Pancreas (tissue), 10 donors: ENCODE data around the gene IL2RA. TPM values are rescaled to one million over a fixed set of nuclear protein-coding genes. Genes with fewer than 3 reads are reported as not detected.

Experiments
- ATAC-seq, 4 donors: fragments of 200-7000 bp; cut with Tn5 transposase; one replicate each; pipeline versions ENCODE4 v1.8.0 to v1.9.1; 2020; ENCODE audit warnings: mild to moderate bottlenecking in 4 of 4, moderate library complexity in 4 of 4
- DNase-seq, 6 donors: peaks; one replicate each; pipeline ENCODE4 v3.0.0-alpha.2; 2020
- FAIRE-seq: peaks from 2 replicates; lab custom pipeline; 2012; peaks lifted over from hg19 to GRCh38; lab: Jason Lieb, UNC
- H3K27ac ChIP-seq, 4 donors: fragments of 200-600 bp; sonication (generic); 1 replicate in 3 of 4; 2 replicates in 1 of 4; pipeline versions ENCODE4 v1.5.0 to v1.8.0; 2020
- H3K27me3 ChIP-seq, 4 donors: fragments of 200-600 bp; one replicate each; pipeline ENCODE4 v1.8.0; 2021
- H3K36me3 ChIP-seq, 3 donors: fragments of 200-600 bp; sonication (generic) in 1 of 3; one replicate each; pipeline versions ENCODE4 v1.5.0 to v1.8.0; 2020 to 2021
- H3K4me1 ChIP-seq, 3 donors: fragments of 200-600 bp; one replicate each; pipeline ENCODE4 v1.8.0; 2021
- H3K4me3 ChIP-seq, 4 donors: fragments of 200-600 bp; sonication (generic) in 2 of 4; one replicate each; pipeline versions ENCODE4 v1.5.0 to v1.8.0; 2020 to 2021
- H3K9me3 ChIP-seq, 4 donors: fragments of 200-600 bp; one replicate each; pipeline ENCODE4 v1.8.0; 2021
- CTCF ChIP-seq, 4 donors: fragments of 200-600 bp; sonication (generic) in 3 of 4; IDR thresholded peaks; one replicate each; pipeline versions ENCODE4 v1.5.0 to v1.8.0; 2021; ENCODE audit warnings: antibody characterized with exemption in 4 of 4
- WGBS, 2 donors: extraction: QIAGEN DNeasy Blood & Tissue Kit; methylation state at CpG; one replicate each; pipeline ENCODE4 v1.1.7; 2013; 5-methylcytosine and 5-hydroxymethylcytosine counted together
- intact Hi-C, 3 donors: fragments of 100-400 bp; cut with DNase I; formaldehyde crosslinking; loops; one replicate each; pipeline versions ENCODE4 v1.11.1 to v1.14.2; 2022
- polyA plus RNA-seq, 2 donors: library from polyadenylated mRNA; stranded (reverse); fragments of 200-250 nt; gene quantifications; one replicate each; pipeline ENCODE4 v1.2.3, GENCODE V29; 2013
- total RNA-seq, 6 donors: library from RNA; stranded (reverse); fragmentation: NEBNext Ultra II Directional in 4 of 6; extraction: Animal tissue kit (Norgen Biotek cat#: 25700) in 4 of 6; gene quantifications; one replicate each; pipeline versions ENCODE4 v1.2.1 to v1.2.4, GENCODE V29; 2021 to 2023
- donor health status: healthy with polysubstance abuse.
- donor health status: DM: no; HTN: no; CAD: no; lungs with moderate emphysema.
- donor health status: DM: no; HTN: no; CAD: no.
- donor health status: control.
- donor health status: control.
- donor health status: Bipolar disorder and iron deficiency.
- donor health status: DM: yes; HTN: yes; CAD: no.
- donor health status: DM: no; HTN: no; CAD: no.
- donor health status: DM: no; HTN: no; CAD: no.
- donor health status: DM: yes; HTN: yes; CAD: no.

IL2RA gene
- total and polyA plus RNA-seq, 8 donors = 0.11 to 1.1 (median 0.26) TPM; not detected in 2

DNA sequence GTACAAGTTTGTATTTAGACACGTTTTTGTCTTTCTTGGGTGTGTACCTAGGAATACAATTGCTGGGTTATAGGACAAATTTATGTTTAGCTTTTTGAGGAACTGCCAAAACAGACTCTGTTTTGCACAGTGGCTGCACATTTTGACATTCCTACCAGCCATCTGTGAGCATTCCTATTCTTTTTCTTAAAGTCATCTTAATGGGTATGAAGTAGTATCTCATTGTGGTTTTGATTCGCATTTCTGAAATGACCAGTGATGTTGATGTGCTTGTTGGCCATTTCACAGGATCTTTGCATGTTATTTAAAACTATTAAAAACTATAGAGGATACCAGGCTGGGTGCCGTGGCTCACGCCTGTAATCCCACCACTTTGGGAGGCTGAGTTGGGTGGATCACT lies 52.2 kb downstream of the IL2RA start:
- no peaks in the 10 kb centered on the region for H3K36me3 ChIP-seq
- H3K4me1 ChIP-seq = peaks cover 0 to 8% (median 0%) of the 10 kb centered on the region in 3 donors
- FAIRE-seq (no peak), DNase-seq (no peak), ATAC-seq (no peak)
- no peaks in the 10 kb centered on the region for H3K9me3 ChIP-seq
- intact Hi-C loops = loop anchor here in 1 of 3 donors (10.0 kb wide), 2 partner anchors 65 kb away; no protein-coding TSS in a partner anchor
- WGBS, 2 donors = 62 to 81% methylated on average over 4 of the region's 4 CpGs
- H3K27ac ChIP-seq = peak overlapping the region in 1 of 4 donors; percentile 61
- no peak for TF ChIP-seq CTCF (IDR thresholded peaks at IDR 0.05)
- no peaks in the 10 kb centered on the region for H3K27me3 ChIP-seq
- H3K4me3 ChIP-seq = no peak overlapping the region

- ATAC-seq = peak in 3 of 4 donors; percentile 70 to 82 (median 73)
- intact Hi-C loops = no loop called here
- Histone ChIP-seq H3K27me3 (no peaks in the 10 kb centered on the region), H3K36me3 (no peaks in the 10 kb centered on the region), H3K9me3 (no peaks in the 10 kb centered on the region), H3K4me1 (peaks cover 0 to 8% (median 0%) of the 10 kb centered on the region in 3 donors), H3K27ac (peak overlapping the region in 2 of 4 donors; percentile 58 to 61), H3K4me3 (peak overlapping the region in 2 of 4 donors; percentile 16 to 17)
- WGBS, 2 donors = 31 to 33% methylated on average over 2 of the region's 2 CpGs
- no peak for TF ChIP-seq CTCF (IDR thresholded peaks at IDR 0.05)
- FAIRE-seq = no peak
- DNase-seq = no peak
Measured at GRCh38 chr10:6009150-6009549, 53.0 kb downstream of the IL2RA start.

GRCh38 chr10:6008497-6009142 lies 53.5 kb downstream of the IL2RA start:
- ATAC-seq = peak in 3 of 4 donors; percentile 40 to 56 (median 45)

DNA sequence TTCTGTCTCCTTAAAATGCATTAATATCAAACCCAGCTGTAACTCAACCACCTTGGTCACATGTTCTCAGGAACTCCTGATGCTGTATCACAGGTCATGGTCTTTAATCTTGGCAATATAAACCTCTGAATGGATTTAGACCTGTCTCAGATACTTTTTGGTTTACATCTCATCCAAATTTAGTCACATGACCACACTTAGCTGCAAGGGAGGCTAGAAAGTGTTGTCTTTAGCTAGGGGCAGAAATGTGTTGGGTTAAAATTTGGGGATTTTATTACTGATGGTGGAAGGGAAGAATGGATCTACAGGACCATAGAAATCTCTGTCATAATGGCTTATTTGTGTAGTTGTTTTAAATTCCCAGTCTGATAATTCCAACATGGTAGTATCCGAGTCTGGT lies 55.2 kb downstream of the IL2RA start:
- Histone ChIP-seq H3K4me1 (peaks cover 0 to 8% (median 0%) of the 10 kb centered on the region in 3 donors), H3K36me3 (no peaks in the 10 kb centered on the region), H3K27me3 (no peaks in the 10 kb centered on the region), H3K9me3 (no peaks in the 10 kb centered on the region), H3K4me3 (no peak overlapping the region), H3K27ac (no peak overlapping the region)
- intact Hi-C loops = no loop called here
- ATAC-seq (no peak), DNase-seq (no peak), FAIRE-seq (no peak)
- WGBS, 2 donors = 59 to 91% methylated on average over 1 of the region's 1 CpG
- TF ChIP-seq CTCF (IDR thresholded peaks at IDR 0.05) = no peak

More at GRCh38 chr10:6008497-6009142, 53.5 kb downstream of the IL2RA start:
- peak overlapping the region in 2 of 4 donors; percentile 58 to 61 for H3K27ac ChIP-seq
- intact Hi-C loops = no loop called here
- DNase-seq (no peak), FAIRE-seq (no peak)
- H3K4me3 ChIP-seq = peak overlapping the region in 2 of 4 donors; percentile 16 to 17
- peaks cover 0 to 8% (median 0%) of the 10 kb centered on the region in 3 donors for H3K4me1 ChIP-seq
- H3K36me3 ChIP-seq = no peaks in the 10 kb centered on the region
- H3K9me3 ChIP-seq = no peaks in the 10 kb centered on the region
- 52 to 55% methylated on average over 5 of the region's 5 CpGs for WGBS, 2 donors
- H3K27me3 ChIP-seq = no peaks in the 10 kb centered on the region
- no peak for TF ChIP-seq CTCF (IDR thresholded peaks at IDR 0.05)

GRCh38 chr10:6006546-6006945 lies 55.6 kb downstream of the IL2RA start:
- intact Hi-C loops = no loop called here
- H3K9me3 ChIP-seq = no peaks in the 10 kb centered on the region
- no peak overlapping the region for H3K27ac ChIP-seq
- no peak for FAIRE-seq
- no peaks in the 10 kb centered on the region for H3K36me3 ChIP-seq
- no peak for DNase-seq
- peaks cover 0 to 8% (median 0%) of the 10 kb centered on the region in 3 donors for H3K4me1 ChIP-seq
- H3K27me3 ChIP-seq = no peaks in the 10 kb centered on the region
- WGBS, 2 donors = 73 to 80% methylated on average over 3 of the region's 3 CpGs
- TF ChIP-seq CTCF (IDR thresholded peaks at IDR 0.05) = no peak
- no peak overlapping the region for H3K4me3 ChIP-seq
- ATAC-seq = no peak
